ENCODE data around the gene CAPZB.

The CAPZB gene

GRCh38 chr1:19349999-19350398 lies 135.3 kb downstream of the CAPZB start:
- Histone ChIP-seq H3K4me3 (ENCODE audit: low read depth in 1 of 2, low read length in 1 of 2) (no peak overlapping the region), H3K27ac (peak overlapping the region; percentile 82), H3K36me3 (peaks cover 75% of the 10 kb centered on the region), H3K9me3 (no peaks in the 10 kb centered on the region), H3K4me1 (ENCODE audit: control insufficient read depth in 1 of 2, insufficient read depth in 1 of 2, low read depth in 1 of 2, low read length in 1 of 2) (peaks cover 24 to 29% of the 10 kb centered on the region in 2 experiments), H3K27me3 (no peaks in the 10 kb centered on the region)
- TF ChIP-seq, protein P1, sequence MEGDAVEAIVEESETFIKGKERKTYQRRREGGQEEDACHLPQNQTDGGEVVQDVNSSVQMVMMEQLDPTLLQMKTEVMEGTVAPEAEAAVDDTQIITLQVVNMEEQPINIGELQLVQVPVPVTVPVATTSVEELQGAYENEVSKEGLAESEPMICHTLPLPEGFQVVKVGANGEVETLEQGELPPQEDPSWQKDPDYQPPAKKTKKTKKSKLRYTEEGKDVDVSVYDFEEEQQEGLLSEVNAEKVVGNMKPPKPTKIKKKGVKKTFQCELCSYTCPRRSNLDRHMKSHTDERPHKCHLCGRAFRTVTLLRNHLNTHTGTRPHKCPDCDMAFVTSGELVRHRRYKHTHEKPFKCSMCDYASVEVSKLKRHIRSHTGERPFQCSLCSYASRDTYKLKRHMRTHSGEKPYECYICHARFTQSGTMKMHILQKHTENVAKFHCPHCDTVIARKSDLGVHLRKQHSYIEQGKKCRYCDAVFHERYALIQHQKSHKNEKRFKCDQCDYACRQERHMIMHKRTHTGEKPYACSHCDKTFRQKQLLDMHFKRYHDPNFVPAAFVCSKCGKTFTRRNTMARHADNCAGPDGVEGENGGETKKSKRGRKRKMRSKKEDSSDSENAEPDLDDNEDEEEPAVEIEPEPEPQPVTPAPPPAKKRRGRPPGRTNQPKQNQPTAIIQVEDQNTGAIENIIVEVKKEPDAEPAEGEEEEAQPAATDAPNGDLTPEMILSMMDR (IDR thresholded peaks at IDR 0.05), result no peak

- H3K36me3 ChIP-seq, result peaks cover 75% of the 10 kb centered on the region
Measured at GRCh38 chr1:19348441-19349198, 136.7 kb downstream of the CAPZB start.

GRCh38 chr1:19347533-19348172 lies 137.7 kb downstream of the CAPZB start:
- Histone ChIP-seq H3K27me3 (no peaks in the 10 kb centered on the region), H3K36me3 (peaks cover 75% of the 10 kb centered on the region), H3K4me3 (ENCODE audit: low read depth in 1 of 2, low read length in 1 of 2) (peak overlapping the region in 1 of 2 experiments; percentile 6), H3K4me1 (ENCODE audit: control insufficient read depth in 1 of 2, insufficient read depth in 1 of 2, low read depth in 1 of 2, low read length in 1 of 2) (peaks cover 24 to 29% of the 10 kb centered on the region in 2 experiments), H3K27ac (peak overlapping the region; percentile 82), H3K9me3 (no peaks in the 10 kb centered on the region)
- TF ChIP-seq, protein P1 (IDR thresholded peaks at IDR 0.05), result no peak

More at GRCh38 chr1:19348441-19349198, 136.7 kb downstream of the CAPZB start:
- TF ChIP-seq, protein P1 (IDR thresholded peaks at IDR 0.05), result no peak
- H3K4me1 ChIP-seq (ENCODE audit: control insufficient read depth in 1 of 2, insufficient read depth in 1 of 2, low read depth in 1 of 2, low read length in 1 of 2), result peaks cover 24 to 29% of the 10 kb centered on the region in 2 experiments
- H3K9me3 ChIP-seq, result no peaks in the 10 kb centered on the region
- H3K27me3 ChIP-seq, result no peaks in the 10 kb centered on the region
- no peak overlapping the region for H3K4me3 ChIP-seq (ENCODE audit: low read depth in 1 of 2, low read length in 1 of 2)
- H3K27ac ChIP-seq, result peak overlapping the region; percentile 82

- Histone ChIP-seq H3K4me1 (ENCODE audit: control insufficient read depth in 1 of 2, insufficient read depth in 1 of 2, low read depth in 1 of 2, low read length in 1 of 2) (peaks cover 24 to 29% of the 10 kb centered on the region in 2 experiments), H3K36me3 (peaks cover 74% of the 10 kb centered on the region), H3K27ac (peak overlapping the region; percentile 47)
Measured at GRCh38 chr1:19346026-19346425, 139.3 kb downstream of the CAPZB start.

GRCh38 chr1:19345391-19345790 lies 139.9 kb downstream of the CAPZB start:
- Histone ChIP-seq H3K9me3 (no peaks in the 10 kb centered on the region), H3K4me3 (ENCODE audit: low read depth in 1 of 2, low read length in 1 of 2) (no peak overlapping the region), H3K36me3 (peaks cover 75% of the 10 kb centered on the region), H3K4me1 (ENCODE audit: control insufficient read depth in 1 of 2, insufficient read depth in 1 of 2, low read depth in 1 of 2, low read length in 1 of 2) (peaks cover 24 to 29% of the 10 kb centered on the region in 2 experiments), H3K27ac (peak overlapping the region; percentile 47), H3K27me3 (no peaks in the 10 kb centered on the region)
- TF ChIP-seq, protein P1 (IDR thresholded peaks at IDR 0.05), result no peak

More at GRCh38 chr1:19346026-19346425, 139.3 kb downstream of the CAPZB start:
- Histone ChIP-seq H3K9me3 (no peaks in the 10 kb centered on the region), H3K4me3 (ENCODE audit: low read depth in 1 of 2, low read length in 1 of 2) (no peak overlapping the region), H3K27me3 (no peaks in the 10 kb centered on the region)
- TF ChIP-seq, protein P1 (IDR thresholded peaks at IDR 0.05), result no peak

All from neutrophil (primary cell).